Panc1 (cell line): ENCODE results near the gene PIGR. TPM values are rescaled to one million over a fixed set of nuclear protein-coding genes. Genes with fewer than 3 reads are reported as not detected.

Source experiments
- ATAC-seq: fragments of 200-7000 bp; cut with Tn5 transposase; 2 replicates; pipeline ENCODE4 v1.9.1; 2020; ENCODE audit warnings: mild to moderate bottlenecking, moderate library complexity
- BruUV-seq: library from RNA; stranded (reverse); fragments of 400-500 nt; replicated peaks from 2 replicates; lab custom pipeline; 2021; lab: Mats Ljungman, UMichigan
- CTCF ChIA-PET: fragments of 300-600 bp; sonication (Branson Sonifier 250); formaldehyde crosslinking; loops from one replicate; lab custom pipeline; 2022; ENCODE audit warnings: antibody characterized with exemption; lab: Charles Lee
- POLR2A ChIA-PET: fragments of 300-600 bp; sonication (Branson Sonifier 250); formaldehyde crosslinking; loops from one replicate; lab custom pipeline; 2022; ENCODE audit warnings: antibody characterized with exemption; lab: Charles Lee
- DNase-seq: peaks from one replicate; pipeline ENCODE4 v3.0.0-alpha.2; 2010; ENCODE audit warnings: low read depth, low spot score
- H3K27ac ChIP-seq: 2 replicates; pipeline ENCODE4 v1.5.1; 2011; ENCODE audit warnings: mild to moderate bottlenecking, low read length, inconsistent platforms
- H3K27me3 ChIP-seq: fragments of 200-500 bp; sonication (Bioruptor generic); 2 replicates; pipeline ENCODE4 v1.6.0; 2014; ENCODE audit warnings: low read length, inconsistent platforms; ENCODE audit not compliant: control insufficient read depth, insufficient read depth
- H3K36me3 ChIP-seq: fragments of 200-500 bp; sonication (Bioruptor generic); 2 replicates; pipeline ENCODE4 v1.5.1; 2014; ENCODE audit warnings: inconsistent platforms, mild to moderate bottlenecking, low read length, moderate library complexity; ENCODE audit not compliant: control insufficient read depth, insufficient read depth
- H3K4me1 ChIP-seq: 2 replicates; pipeline ENCODE4 v1.5.1; 2011; ENCODE audit warnings: inconsistent platforms, mild to moderate bottlenecking, low read length, moderate library complexity; ENCODE audit not compliant: control insufficient read depth, insufficient read depth
- H3K4me3 ChIP-seq, 2 experiments: 2 replicates each; pipeline ENCODE4 v1.5.1; 2011 to 2012; ENCODE audit warnings: low read depth in 2 of 2, low read length in 2 of 2, mild to moderate bottlenecking in 2 of 2, inconsistent platforms in 1 of 2, moderate library complexity in 1 of 2
- H3K9me3 ChIP-seq: fragments of 200-500 bp; sonication (Bioruptor generic); 2 replicates; pipeline ENCODE4 v1.5.1; 2014; ENCODE audit warnings: low read depth, mild to moderate bottlenecking, inconsistent platforms, low read length, moderate library complexity; ENCODE audit not compliant: control insufficient read depth, insufficient read depth
- POLR2AphosphoS5 ChIP-seq: IDR thresholded peaks from 2 replicates; pipeline ENCODE4 v1.6.1; 2012; ENCODE audit warnings: mild to moderate bottlenecking, low read depth, low read length, moderate library complexity
- SIN3A ChIP-seq: IDR thresholded peaks from 2 replicates; pipeline ENCODE4 v1.6.1; 2012; ENCODE audit warnings: low read depth, mild to moderate bottlenecking, low read length, moderate library complexity, borderline replicate concordance; ENCODE audit not compliant: insufficient read depth
- TCF7L2 ChIP-seq: IDR thresholded peaks from 2 replicates; pipeline ENCODE4 v1.6.1; 2011; ENCODE audit warnings: mild to moderate bottlenecking, low read depth, low read length, inconsistent platforms
- in situ Hi-C: cut with HindIII; loops from 2 replicates; pipeline ENCODE4 v1.10.0; 2016; ENCODE audit warnings: low sequenced_read_pairs, low pct_unique_long_range_greater_than_20kb
- intact Hi-C: fragments of 100-400 bp; cut with micrococcal nuclease; formaldehyde crosslinking; loops from one replicate; pipeline ENCODE4 v1.10.0; 2022; ENCODE audit not compliant: unreplicated experiment
- total RNA-seq: library from RNA; stranded (reverse); gene quantifications from one replicate; pipeline ENCODE4 v1.2.1, GENCODE V29; 2021; ENCODE audit not compliant: unreplicated experiment
- TF ChIP-seq, protein P1 (sequence below): fragments of 450-650 bp; IDR thresholded peaks from 2 replicates; pipeline ENCODE4 v1.5.1; 2017; ENCODE audit warnings: mild to moderate bottlenecking
- TF ChIP-seq, protein P2 (sequence below), 2 experiments: IDR thresholded peaks; 2 replicates each; pipeline ENCODE4 v1.6.1; 2011 to 2012; ENCODE audit warnings: low read depth in 2 of 2, control low read depth in 1 of 2, low read length in 1 of 2, mild to moderate bottlenecking in 1 of 2, moderate library complexity in 1 of 2; ENCODE audit not compliant: insufficient read depth in 1 of 2

PIGR gene
- total RNA-seq, 1 experiment from 2014 or later: 1.4 TPM

DNA sequence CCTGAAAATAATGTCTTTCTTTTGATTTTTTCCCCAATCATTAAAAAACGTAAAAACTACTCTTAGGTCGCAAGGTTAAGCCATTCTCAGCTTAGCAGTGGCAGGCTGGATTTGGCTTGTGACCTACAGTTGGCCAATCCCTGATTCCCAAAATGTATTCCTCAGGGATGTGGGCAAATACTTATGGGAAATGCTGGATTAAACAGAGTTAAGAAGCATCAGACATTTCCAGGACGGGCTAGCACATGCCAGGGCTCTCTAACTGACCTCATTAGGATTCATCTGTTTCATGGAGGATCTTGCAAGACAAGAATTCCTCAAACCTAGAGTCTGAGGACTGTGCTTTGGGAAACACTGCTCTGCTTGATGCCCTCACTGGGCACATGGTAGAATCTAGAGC, 50.0 kb downstream of the PIGR start:
- H3K9me3 ChIP-seq: no peaks in the 10 kb centered on the region
- ChIA-PET POLR2A (no interaction called here), CTCF (no interaction called here)
- no peak for TF ChIP-seq POLR2AphosphoS5
- TF ChIP-seq, protein P1, sequence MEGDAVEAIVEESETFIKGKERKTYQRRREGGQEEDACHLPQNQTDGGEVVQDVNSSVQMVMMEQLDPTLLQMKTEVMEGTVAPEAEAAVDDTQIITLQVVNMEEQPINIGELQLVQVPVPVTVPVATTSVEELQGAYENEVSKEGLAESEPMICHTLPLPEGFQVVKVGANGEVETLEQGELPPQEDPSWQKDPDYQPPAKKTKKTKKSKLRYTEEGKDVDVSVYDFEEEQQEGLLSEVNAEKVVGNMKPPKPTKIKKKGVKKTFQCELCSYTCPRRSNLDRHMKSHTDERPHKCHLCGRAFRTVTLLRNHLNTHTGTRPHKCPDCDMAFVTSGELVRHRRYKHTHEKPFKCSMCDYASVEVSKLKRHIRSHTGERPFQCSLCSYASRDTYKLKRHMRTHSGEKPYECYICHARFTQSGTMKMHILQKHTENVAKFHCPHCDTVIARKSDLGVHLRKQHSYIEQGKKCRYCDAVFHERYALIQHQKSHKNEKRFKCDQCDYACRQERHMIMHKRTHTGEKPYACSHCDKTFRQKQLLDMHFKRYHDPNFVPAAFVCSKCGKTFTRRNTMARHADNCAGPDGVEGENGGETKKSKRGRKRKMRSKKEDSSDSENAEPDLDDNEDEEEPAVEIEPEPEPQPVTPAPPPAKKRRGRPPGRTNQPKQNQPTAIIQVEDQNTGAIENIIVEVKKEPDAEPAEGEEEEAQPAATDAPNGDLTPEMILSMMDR: no peak
- TF ChIP-seq SIN3A: no peak
- TF ChIP-seq, protein P2, sequence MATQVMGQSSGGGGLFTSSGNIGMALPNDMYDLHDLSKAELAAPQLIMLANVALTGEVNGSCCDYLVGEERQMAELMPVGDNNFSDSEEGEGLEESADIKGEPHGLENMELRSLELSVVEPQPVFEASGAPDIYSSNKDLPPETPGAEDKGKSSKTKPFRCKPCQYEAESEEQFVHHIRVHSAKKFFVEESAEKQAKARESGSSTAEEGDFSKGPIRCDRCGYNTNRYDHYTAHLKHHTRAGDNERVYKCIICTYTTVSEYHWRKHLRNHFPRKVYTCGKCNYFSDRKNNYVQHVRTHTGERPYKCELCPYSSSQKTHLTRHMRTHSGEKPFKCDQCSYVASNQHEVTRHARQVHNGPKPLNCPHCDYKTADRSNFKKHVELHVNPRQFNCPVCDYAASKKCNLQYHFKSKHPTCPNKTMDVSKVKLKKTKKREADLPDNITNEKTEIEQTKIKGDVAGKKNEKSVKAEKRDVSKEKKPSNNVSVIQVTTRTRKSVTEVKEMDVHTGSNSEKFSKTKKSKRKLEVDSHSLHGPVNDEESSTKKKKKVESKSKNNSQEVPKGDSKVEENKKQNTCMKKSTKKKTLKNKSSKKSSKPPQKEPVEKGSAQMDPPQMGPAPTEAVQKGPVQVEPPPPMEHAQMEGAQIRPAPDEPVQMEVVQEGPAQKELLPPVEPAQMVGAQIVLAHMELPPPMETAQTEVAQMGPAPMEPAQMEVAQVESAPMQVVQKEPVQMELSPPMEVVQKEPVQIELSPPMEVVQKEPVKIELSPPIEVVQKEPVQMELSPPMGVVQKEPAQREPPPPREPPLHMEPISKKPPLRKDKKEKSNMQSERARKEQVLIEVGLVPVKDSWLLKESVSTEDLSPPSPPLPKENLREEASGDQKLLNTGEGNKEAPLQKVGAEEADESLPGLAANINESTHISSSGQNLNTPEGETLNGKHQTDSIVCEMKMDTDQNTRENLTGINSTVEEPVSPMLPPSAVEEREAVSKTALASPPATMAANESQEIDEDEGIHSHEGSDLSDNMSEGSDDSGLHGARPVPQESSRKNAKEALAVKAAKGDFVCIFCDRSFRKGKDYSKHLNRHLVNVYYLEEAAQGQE (IDR thresholded peaks at IDR 0.05; ENCODE audit: insufficient read depth in 1 of 2, low read depth in 2 of 2, low read length in 1 of 2): no peak
- no peak for TF ChIP-seq TCF7L2
- intact Hi-C loops: no loop called here
- DNase-seq (no peak), ATAC-seq (no peak)
- H3K4me3 ChIP-seq: no peak overlapping the region
- BruUV-seq: no TSS peak
- H3K27ac ChIP-seq: no peak overlapping the region
- peaks cover 8% of the 10 kb centered on the region for H3K27me3 ChIP-seq
- in situ Hi-C loops: no loop called here
- H3K36me3 ChIP-seq: no peaks in the 10 kb centered on the region
- no peaks in the 10 kb centered on the region for H3K4me1 ChIP-seq

DNA sequence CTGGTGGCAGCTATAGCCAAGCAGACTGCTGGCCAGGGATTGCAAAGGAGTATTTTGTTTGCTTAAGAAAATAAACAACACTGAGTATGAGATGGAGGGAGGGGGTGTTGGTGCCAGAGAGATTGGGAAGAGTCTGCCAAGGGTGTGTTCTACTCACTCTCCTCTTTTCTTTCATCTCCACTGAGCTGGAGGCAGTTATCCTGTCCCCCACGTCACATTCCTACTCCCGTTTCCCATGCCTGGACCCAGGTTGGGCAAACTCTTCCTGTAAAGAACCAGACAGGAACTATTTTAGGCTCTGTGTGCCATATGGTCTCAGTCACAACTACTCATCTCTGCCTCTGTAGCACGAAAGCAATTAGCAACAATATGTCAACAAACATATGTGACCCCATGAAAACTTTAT, 50.4 kb downstream of the PIGR start:
- TF ChIP-seq, protein P1: no peak
- no peak for TF ChIP-seq TCF7L2
- TF ChIP-seq, protein P2 (IDR thresholded peaks at IDR 0.05; ENCODE audit: insufficient read depth in 1 of 2, low read depth in 2 of 2, low read length in 1 of 2): no peak
- no peak for TF ChIP-seq SIN3A
- TF ChIP-seq POLR2AphosphoS5: no peak
- Histone ChIP-seq H3K27me3 (peaks cover 10% of the 10 kb centered on the region), H3K36me3 (no peaks in the 10 kb centered on the region), H3K4me3 (no peak overlapping the region), H3K27ac (no peak overlapping the region), H3K9me3 (no peaks in the 10 kb centered on the region), H3K4me1 (no peaks in the 10 kb centered on the region)
- ChIA-PET POLR2A (no interaction called here), CTCF (no interaction called here)
- DNase-seq: no peak
- no TSS peak for BruUV-seq
- no peak for ATAC-seq
- in situ Hi-C loops (no loop called here), intact Hi-C loops (no loop called here)
